IPS-NIHi11 (cell line): Measurements from ENCODE around the gene HOXA4.

ENCODE experiments used
- DNase-seq: peaks from one replicate; pipeline ENCODE4 v3.0.0; 2012; ENCODE audit warnings: mixed read lengths, low spot score

The HOXA4 gene

GRCh38 chr7:27146491-27147198 is 16.1 kb upstream of the HOXA4 start:
- DNase-seq = no peak

- no peak for DNase-seq
These were observed 15.4 kb upstream of the HOXA4 start for GRCh38 chr7:27145914-27146412.

- no peak for DNase-seq
These were observed 14.8 kb upstream of the HOXA4 start for GRCh38 chr7:27145165-27145913.

- DNase-seq = peak; percentile 19
These were observed 14.2 kb upstream of the HOXA4 start for GRCh38 chr7:27144781-27145164.

- no peak for DNase-seq
These were observed 13.6 kb upstream of the HOXA4 start for GRCh38 chr7:27143950-27144780.

- peak; percentile 90 for DNase-seq
These were observed 12.7 kb upstream of the HOXA4 start, which contains the start of gene HOXA5 for GRCh38 chr7:27143023-27143949. HOXA5 (minus strand) TSS chr7:27143681; CDS start chr7:27143607, 74 bp downstream.

GRCh38 chr7:27142580-27143022 is 12.0 kb upstream of the HOXA4 start:
- peak; percentile 15 for DNase-seq

GRCh38 chr7:27141923-27142579 is 11.5 kb upstream of the HOXA4 start:
- DNase-seq = peak; percentile 40

- DNase-seq = no peak
These were observed 10.8 kb upstream of the HOXA4 start for GRCh38 chr7:27141137-27141922.

GRCh38 chr7:27140126-27140857 is 9.7 kb upstream of the HOXA4 start:
- DNase-seq = no peak

GRCh38 chr7:27139334-27140125 is 9.0 kb upstream of the HOXA4 start:
- peak; percentile 39 for DNase-seq

- DNase-seq = no peak
These were observed 8.4 kb upstream of the HOXA4 start for GRCh38 chr7:27138985-27139333.

GRCh38 chr7:27138472-27138871 is 7.9 kb upstream of the HOXA4 start:
- DNase-seq = no peak

- no peak for DNase-seq
These were observed 7.2 kb upstream of the HOXA4 start for GRCh38 chr7:27137640-27138315.

- DNase-seq = no peak
These were observed 3.8 kb upstream of the HOXA4 start for GRCh38 chr7:27134392-27134791.

- no peak for DNase-seq
These were observed 3.1 kb upstream of the HOXA4 start for GRCh38 chr7:27133409-27134231.

- no peak for DNase-seq
These were observed 2.4 kb upstream of the HOXA4 start for GRCh38 chr7:27132978-27133377.
